Inflammatory macrophage treated with lipopolysaccharide for 4 hours (primary cell): ENCODE data around the gene SNCG.
"Not testable (repeated sequence)": the region's sequence is repeated elsewhere in the genome, so short reads cannot be mapped to it uniquely, and the experiment has no call there.

Source experiments
- DNase-seq: peaks from one replicate; pipeline ENCODE4 v3.0.0-alpha.2; 2020

SNCG gene

GRCh38 chr10:86961481-86962091 is 3.2 kb downstream of the SNCG start:
- DNase-seq: no peak

GRCh38 chr10:86962136-86962980 is 4.0 kb downstream of the SNCG start:
- no peak for DNase-seq

GRCh38 chr10:86962981-86963310 is 4.5 kb downstream of the SNCG start:
- no peak for DNase-seq

- DNase-seq: no peak
These were observed 5.0 kb downstream of the SNCG start for GRCh38 chr10:86963341-86963919.

- no peak for DNase-seq
These were observed 5.9 kb downstream of the SNCG start for GRCh38 chr10:86964061-86964846.

GRCh38 chr10:86964847-86965190 is 6.4 kb downstream of the SNCG start:
- DNase-seq: no peak

- no peak for DNase-seq
These were observed 7.7 kb downstream of the SNCG start for GRCh38 chr10:86965986-86966654.

GRCh38 chr10:86967481-86967941 is 9.1 kb downstream of the SNCG start:
- no peak for DNase-seq

- DNase-seq: no peak
These were observed 10.0 kb downstream of the SNCG start, which contains the start of gene ADIRF for GRCh38 chr10:86968271-86968993. TSS of gene ADIRF (plus strand) at chr10:86968482. CDS start at chr10:86968545, 63 bp downstream.

- DNase-seq: no peak
These were observed 10.6 kb downstream of the SNCG start for GRCh38 chr10:86968994-86969355.

GRCh38 chr10:86969421-86970041 is 11.1 kb downstream of the SNCG start:
- no peak for DNase-seq

- DNase-seq: no peak
These were observed 12.0 kb downstream of the SNCG start for GRCh38 chr10:86970162-86970981.

- no peak for DNase-seq
These were observed 12.5 kb downstream of the SNCG start for GRCh38 chr10:86970982-86971231.

- peak; percentile 88 for DNase-seq
These were observed 13.0 kb downstream of the SNCG start for GRCh38 chr10:86971232-86971991.

GRCh38 chr10:86972613-86973380 is 14.4 kb downstream of the SNCG start:
- no peak for DNase-seq

- no peak for DNase-seq
These were observed 16.1 kb downstream of the SNCG start for GRCh38 chr10:86974484-86974883.

GRCh38 chr10:86976362-86977056 is 18.1 kb downstream of the SNCG start:
- DNase-seq: no peak

- not testable (repeated sequence) for DNase-seq
These were observed 20.1 kb downstream of the SNCG start for GRCh38 chr10:86978457-86978856.
